GM11168 (cell line): ENCODE results near the gene NELFCD.
"Not testable (repeated sequence)": the region's sequence is repeated elsewhere in the genome, so short reads cannot be mapped to it uniquely, and the experiment has no call there.

ENCODE experiments used
- in situ Hi-C: fragments of 300-500 bp; cut with MboI; formaldehyde crosslinking; loops from one replicate; pipeline ENCODE4 v1.12.0; 2022; ENCODE audit warnings: low sequenced_read_pairs; ENCODE audit not compliant: unreplicated experiment

NELFCD gene, protein sequence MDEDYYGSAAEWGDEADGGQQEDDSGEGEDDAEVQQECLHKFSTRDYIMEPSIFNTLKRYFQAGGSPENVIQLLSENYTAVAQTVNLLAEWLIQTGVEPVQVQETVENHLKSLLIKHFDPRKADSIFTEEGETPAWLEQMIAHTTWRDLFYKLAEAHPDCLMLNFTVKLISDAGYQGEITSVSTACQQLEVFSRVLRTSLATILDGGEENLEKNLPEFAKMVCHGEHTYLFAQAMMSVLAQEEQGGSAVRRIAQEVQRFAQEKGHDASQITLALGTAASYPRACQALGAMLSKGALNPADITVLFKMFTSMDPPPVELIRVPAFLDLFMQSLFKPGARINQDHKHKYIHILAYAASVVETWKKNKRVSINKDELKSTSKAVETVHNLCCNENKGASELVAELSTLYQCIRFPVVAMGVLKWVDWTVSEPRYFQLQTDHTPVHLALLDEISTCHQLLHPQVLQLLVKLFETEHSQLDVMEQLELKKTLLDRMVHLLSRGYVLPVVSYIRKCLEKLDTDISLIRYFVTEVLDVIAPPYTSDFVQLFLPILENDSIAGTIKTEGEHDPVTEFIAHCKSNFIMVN

DNA sequence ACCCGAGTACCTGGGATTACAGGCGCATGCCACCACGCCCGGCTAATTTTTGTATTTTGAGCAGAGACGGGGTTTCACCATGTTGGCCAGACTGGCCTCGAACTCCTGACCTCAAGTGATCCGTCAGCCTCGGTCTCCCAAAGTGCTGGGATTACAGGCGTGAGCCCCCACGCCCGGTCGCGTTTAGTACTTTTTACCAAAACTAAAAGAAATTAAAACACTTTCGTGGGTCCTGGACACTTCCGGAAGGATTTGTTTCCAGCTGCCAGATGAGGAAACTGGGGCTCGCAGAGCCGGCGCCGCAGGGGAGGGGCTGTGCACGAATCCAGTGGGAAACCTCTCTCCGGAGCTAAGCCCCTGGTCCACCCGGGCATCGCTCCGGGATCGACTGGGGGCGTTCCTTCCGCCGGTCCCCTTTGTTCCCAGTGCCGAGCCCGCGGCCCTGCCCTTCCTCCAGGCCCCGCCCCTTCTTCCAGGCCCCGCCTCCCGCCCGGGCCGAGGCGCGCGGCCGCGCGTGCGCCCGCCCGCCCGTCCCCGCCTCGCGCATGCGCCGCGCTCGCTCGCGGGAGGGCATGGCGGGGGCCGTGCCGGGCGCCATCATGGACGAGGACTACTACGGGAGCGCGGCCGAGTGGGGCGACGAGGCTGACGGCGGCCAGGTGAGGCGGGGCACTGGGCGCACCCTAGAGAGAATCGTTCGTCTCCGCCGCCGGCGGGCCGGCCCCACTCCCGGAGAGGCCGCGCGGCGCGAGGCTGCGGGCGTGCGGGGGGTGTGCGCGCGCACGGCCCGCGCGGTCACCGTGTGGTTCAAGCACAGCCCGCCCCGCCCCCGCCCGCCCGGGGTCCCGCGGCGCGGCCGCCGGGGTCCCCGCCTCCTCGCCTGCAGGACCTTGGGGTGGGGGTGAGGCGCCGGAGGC lies at the start of gene NELFCD:
TSS of gene NELFCD (plus strand) at position 546 of the 917 bp plus-strand sequence. CDS start at position 600, 54 bp downstream.
- in situ Hi-C loops = no loop called here

DNA sequence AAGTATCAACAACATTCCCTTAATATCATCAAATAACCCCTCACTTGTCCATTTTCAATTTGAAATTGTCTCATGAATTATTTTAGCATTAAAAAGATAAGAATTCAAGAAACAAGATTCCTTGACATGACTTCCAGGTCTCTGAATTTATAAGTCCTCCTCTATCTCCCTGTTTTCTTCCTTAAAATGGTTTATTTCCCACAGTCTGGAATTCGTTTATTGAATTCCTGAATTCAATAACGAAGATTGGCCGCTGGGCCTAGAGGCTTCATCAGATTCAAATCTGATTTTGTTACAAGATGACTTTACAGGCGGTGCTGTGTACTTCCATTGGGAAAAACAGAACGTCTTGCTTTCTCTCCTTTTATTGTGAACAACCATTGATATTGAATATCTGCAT lies 48.9 kb upstream of the NELFCD start:
- in situ Hi-C loops = loop anchor here (5.0 kb wide), 1 partner anchor 60 kb away; no protein-coding TSS in a partner anchor

DNA sequence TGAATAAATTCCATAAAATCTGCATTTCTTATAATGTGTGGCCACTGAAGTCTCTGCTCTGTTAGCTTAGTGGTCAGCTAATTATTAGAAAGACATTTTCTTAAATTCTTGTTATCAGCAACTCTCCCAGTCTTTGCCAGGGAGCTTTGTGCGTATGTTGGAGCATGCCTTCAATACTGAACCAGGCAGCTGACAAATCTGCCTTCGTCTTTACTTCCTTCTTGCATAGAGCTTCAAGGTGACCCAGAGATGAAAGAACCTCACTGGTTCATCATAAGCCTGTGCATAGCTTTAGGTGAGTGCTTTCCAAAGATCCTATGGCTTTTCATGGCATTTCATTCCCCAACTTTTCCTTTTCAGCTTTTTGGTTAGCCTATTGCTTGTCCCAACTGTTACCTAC lies 43.0 kb upstream of the NELFCD start:
- in situ Hi-C loops = no loop called here

DNA sequence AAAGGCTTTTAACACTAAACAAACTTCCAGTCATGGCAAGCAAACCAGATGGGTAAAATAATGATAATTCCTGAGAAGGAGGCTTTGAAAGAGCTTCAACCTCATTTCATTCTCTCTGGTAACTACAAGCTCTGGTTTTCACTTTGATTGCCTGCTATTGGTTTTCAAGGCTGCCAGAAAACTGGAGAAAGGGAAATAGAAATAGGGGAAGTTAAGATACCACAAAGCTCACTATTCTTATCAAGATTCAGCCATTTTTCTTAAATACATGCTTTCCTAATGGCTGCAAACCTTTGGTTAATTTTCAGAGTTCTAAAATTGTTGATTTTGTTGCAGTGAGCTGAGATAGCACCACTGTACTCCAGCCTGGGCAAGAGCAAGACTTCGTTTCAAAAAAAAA lies 42.5 kb upstream of the NELFCD start:
- in situ Hi-C loops = no loop called here

DNA sequence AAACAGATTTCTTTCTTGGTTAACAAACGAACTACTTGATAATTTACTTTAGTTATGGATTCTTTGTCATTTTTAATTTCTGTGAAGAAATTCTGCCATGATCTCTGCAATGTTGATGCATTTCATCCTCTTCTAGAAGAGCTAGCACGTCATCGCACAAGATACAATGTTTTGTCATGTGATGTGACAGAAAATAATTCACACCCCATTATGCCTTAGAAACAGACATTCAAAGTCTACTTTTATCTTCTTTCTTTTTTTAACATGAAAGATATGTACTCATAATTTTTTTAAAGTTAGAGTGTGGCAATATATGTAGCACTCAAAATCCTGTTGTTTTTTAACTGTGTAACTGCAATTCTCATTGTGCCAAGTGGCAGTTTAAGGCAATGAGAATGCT lies 39.6 kb upstream of the NELFCD start:
- in situ Hi-C loops = no loop called here

DNA sequence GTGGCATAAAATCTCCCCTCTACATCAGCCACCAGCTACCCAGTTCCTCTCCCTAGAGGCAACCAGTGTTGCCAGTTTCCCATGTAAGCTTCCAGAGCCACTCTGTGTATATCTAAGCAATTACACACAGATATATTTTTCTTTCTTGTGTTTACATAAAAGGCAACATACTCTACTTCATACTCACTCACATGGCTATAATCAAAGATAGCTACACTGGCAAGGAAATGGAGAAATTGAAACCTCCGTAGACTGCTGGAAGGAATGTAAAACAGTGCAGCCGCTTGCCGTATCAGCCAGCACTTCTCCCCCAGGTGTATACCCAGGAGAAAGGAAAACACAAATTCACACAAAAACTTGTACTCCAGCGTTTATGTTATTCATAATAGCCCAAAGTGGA lies 38.5 kb upstream of the NELFCD start:
- in situ Hi-C loops = no loop called here

DNA sequence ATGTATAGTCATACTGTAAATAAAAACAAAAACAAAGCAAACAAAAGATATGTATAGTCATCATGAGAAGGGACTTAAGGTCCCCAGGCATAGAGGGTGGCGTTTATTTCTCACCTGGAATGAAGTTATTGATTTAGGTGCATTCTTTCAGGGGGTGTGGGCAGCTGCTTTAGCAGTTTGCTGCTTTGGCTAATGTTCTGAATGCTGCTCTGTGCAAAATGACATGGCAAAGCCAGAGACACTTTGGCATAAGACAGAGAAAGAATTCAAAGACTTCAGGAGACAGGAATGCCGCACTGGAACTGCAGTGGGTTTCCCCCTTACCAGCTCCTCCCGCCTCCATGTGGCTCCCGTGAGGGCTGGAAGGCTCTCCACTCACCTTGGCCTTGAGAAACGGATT lies 36.4 kb upstream of the NELFCD start:
- in situ Hi-C loops = no loop called here

DNA sequence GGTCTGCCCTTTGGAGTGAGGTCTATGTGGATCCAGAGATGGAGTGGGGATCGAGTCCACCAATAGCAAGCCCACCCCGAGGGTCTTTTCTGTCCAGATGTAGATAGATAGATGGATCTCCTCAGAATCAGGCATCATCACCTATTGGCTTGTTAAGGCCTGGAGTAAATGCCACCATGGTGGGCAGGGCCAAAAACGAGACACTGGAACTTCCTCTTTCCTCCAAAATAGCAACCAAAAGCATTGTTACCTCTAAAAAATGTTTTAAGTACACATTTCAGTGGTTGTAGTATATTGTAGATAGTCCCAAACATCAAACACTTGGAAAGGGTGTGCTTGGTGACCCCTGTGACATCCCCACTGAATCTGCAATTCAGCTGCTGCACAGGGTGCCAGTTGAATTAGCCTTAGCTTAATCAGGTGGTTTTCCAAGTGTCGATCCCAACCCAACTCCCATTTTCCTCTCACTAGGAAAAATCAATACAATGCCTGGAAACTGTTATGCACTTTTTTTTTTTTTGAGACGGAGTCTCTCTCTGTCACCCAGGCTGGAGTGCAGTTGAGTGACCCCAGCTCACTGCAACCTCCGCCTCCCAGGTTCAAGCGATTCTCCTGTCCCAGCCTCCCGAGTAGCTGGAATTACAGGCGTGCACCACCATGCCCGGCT lies 35.0 kb upstream of the NELFCD start:
- in situ Hi-C loops = no loop called here

DNA sequence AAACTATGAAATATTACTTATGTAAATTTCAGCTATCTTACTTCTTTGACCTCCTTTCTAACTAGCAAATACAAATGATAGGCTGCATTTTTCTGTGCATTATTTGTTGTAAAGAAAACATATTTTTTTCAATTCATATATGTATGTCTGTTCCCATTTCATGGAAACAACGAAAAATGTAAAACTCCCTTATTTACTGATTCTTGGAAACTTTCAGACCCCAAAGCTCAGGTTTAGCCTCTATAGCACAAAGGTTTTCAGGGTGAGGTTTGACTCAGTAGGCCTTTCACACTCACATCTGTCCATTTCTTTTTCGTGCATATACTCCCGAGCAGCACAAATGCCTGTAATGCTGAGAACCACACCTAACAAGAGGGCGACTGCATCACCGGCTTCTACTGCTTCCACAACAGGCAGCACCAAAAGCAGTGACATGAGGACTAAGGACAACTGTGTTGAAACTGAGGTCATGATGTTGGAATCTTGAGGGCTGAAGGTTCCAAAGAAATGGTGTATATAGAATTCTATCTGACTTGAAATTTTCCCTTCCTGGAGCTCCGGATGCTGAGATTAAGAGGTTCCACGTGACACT lies 33.2 kb upstream of the NELFCD start:
- in situ Hi-C loops = not testable (repeated sequence)

DNA sequence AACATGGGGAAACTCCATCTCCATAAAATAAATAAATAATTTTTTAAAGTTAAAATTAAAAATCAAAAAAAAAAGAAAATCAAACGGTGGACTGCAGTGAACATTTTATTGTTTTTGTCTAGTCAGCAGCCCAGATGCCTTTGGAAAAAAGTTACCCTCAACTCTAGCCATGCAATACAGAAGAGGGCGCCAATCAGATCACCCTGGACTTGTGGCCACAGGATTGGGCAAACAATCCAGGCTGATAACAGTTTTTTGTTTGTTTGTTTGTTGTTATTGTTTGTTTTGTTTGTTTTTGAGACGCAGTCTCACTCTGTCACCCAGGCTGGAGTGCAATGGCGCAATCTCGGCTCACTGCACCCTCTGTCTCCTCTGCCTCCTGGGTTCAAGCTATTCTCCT lies 30.5 kb upstream of the NELFCD start:
- in situ Hi-C loops = no loop called here

DNA sequence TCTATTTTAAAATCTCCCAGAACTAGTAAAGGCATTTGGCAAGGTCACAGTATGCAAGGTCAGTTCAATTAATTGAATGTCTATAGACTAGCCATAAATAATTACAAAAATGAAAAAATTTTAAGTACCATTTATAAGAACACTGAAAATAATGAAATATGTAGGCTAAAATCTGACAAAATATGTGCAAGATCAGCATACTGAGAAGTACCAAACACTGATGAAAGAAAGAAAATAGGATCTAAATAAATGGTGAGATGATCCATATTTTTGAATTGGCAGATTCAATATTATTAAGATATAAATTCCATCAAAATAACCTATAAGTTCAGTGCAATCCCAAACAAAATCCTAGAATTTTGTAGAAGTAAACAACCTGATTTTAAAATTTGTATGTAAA lies 28.0 kb upstream of the NELFCD start:
- in situ Hi-C loops = no loop called here

DNA sequence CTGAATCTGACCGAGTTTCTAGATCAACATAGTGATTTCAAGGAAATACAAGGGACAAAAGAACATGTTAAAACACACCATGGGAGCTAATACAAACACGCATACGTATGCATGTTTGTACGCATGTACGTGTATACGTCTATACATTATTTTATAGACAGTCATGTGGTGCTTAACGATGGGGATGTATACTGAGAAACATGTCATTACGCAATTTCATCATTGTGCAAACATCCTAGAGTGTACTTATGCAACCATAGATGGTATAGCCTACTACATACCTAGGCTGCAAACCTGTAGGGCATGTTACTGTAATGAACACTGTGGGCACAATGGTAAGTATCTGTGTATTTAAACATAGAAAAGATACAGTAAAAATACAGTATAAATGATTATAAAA lies 25.0 kb upstream of the NELFCD start:
- in situ Hi-C loops = no loop called here

DNA sequence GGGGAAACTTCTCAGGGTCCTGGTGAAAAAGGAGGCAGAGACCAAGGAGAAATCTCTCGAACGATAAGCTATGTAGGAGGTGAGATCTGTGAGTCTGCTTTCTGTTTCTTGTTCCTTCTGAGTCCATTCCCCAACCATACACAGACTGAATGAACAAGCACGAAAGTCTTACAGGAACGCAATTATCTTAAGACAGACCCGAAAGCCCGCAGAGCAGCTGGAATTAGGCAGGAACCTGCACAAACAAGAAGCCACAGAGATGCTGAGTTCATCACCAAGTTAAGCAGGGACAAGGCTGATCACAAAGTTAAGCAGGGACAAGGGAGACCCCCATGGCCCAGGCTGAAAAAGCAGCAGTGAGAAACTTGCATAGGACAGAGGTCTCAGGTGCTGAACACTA lies 21.4 kb upstream of the NELFCD start:
- in situ Hi-C loops = no loop called here

DNA sequence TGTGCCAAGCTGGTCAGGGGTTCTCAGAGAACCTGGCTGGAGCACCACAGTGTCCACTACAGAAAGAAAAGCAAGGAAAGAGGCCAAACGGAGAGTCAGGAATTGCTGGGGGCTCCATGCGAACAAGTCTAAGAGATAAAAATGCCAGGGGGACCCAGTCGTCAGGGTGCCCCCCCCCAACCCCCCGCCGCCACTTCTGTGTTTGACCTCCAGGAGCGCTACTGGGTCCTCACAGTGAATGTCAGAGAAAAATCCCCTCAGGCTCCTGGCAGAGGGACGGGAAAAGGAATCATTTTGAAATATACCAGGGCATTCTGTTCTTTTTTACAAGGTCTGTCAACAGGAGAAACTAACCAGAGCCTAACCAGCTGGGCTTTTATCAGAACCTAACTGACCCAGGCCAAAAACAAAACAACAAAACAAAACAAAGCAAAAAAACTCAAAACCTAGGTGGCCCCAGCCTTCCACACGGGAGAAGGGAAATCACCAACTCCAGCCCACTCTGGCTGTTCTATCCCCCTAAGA lies 17.9 kb upstream of the NELFCD start:
- in situ Hi-C loops = no loop called here

DNA sequence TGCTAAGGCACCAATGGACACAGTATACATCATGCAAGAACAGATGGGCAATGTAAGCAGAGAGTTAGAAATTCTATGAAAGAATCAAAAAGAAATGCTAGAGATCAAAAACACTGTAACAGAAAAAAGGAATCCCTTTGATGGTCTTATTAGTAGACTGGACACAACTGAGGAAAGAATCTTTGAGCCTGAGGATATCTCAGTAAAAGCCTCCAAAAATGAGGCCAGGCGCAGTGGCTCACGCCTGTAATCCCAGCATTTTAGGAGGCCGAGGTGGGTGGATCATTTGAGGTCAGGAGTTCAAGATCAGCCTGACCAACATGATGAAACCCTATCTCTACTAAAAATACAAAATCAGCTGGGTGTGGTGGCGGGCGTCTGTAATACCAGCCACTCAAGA lies 17.1 kb upstream of the NELFCD start:
- in situ Hi-C loops = not testable (repeated sequence)

DNA sequence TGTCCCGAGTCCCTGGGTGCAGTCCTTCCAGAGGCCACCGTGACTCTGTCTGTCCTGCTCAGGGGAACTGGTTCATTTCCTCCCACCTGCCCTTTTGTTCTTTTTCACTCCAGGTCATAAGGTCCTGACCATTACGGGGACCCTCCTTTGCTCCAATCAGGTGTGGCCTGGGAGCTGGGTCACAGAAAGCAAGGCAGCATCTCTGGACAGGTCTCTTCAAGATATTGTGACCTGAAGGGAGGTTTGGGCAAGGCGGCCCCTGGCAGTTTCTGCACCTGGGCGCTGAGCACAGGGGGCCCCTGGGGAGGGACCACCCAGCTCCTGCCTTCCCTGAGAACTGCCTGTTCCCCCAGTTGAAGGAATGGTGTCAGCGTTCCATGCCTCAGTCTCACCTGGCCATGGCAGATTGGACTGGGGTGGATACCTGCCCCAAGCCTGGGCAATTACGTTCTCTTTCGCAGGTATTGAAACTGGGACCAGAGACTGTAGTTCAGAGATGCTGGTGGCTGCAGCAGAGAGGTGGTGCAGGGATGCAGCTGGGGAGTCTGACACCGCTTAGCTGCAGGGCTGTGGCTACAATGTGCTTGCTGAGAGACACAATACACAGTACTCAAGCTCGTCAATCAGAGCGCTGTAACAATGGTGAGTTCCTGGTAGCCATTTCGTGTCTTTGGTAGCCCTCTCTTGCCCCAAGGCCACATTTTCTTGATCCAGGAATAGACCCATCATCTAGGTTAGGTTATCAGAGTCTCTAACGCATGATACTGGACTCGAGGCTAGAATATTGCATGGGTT lies 15.6 kb upstream of the NELFCD start:
- in situ Hi-C loops = no loop called here

DNA sequence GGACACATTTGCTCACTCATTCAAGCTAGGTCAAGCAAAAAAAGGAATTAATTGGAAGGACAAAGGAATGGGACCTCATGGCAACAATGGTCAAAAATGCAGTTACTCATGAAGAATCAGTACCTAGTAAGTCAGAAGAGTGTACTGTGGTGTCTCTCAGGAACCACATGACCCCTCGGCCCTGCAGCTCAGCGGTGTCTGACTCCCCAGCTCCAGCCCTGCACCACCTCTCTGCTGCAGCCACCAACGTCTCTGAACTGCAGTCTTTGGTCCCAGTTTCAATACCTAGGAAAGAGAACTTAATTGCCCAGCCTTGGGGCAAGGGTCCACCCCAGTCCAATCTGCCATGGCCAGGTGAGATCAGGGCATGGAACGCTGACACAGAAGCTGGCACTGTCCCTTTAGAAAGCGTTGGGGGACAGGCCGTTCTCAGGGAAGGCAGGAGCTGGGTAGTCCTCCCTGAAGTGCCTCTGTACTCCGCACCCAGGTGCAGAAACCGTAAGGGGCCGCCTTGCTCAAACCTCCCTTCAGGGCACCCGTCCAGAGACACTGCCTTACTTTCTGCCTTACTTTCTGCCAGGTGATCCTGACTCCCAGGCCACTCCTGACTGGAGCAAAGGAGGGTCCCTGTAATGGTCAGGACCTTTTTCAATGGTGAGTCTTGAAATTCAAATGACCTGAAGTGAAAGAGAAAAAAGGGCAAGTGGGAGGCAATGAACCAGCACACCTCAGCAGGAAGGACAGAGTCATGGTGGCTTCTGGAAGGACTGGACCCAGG lies 13.2 kb upstream of the NELFCD start:
- in situ Hi-C loops = no loop called here

DNA sequence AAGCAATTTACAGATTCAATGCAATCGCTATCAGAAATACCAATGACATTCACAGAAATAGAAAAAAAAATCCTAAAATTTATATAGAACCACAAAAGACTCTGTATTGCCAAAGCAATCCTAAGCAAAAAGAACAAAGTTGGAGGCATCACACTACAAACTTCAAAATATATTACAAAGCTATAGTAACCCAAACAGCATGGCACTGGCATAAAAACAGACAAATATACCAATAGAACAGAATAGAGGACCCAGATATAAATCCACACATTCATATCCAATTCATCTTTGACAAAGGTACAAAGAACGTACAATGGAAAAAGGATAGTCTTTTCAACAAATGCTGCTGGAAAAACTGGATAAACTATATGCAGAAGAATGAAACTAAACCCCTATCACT lies 11.6 kb upstream of the NELFCD start:
- in situ Hi-C loops = no loop called here
